Natural killer cell (primary cell): ENCODE measurements around the gene TCL1A. TPM values are rescaled to one million over a fixed set of nuclear protein-coding genes. Genes with fewer than 3 reads are reported as not detected.

Source experiments
- ATAC-seq, 3 donors: fragments of 150-1000 bp in 2 of 3; fragments of 200-7000 bp in 1 of 3; cut with Tn5 transposase; 1 replicate in 1 of 3; 2 replicates in 2 of 3; pipeline ENCODE4 v1.10.0; 2021; ENCODE audit warnings: mild to moderate bottlenecking in 2 of 3, moderate library complexity in 2 of 3
- DNase-seq, 2 donors: peaks; one replicate each; pipeline versions ENCODE4 v3.0.0 to v3.0.0-alpha.2; 2013 to 2021; ENCODE audit warnings: mixed read lengths in 1 of 2
- H3K27ac ChIP-seq: one replicate; pipeline ENCODE4 v1.5.1; 2013; ENCODE audit warnings: mild to moderate bottlenecking, low read length
- H3K27me3 ChIP-seq: one replicate; pipeline ENCODE4 v1.6.1; 2013; ENCODE audit warnings: low read length; ENCODE audit not compliant: control insufficient read depth, insufficient read depth
- H3K36me3 ChIP-seq: one replicate; pipeline ENCODE4 v1.6.1; 2013; ENCODE audit warnings: low read length; ENCODE audit not compliant: control insufficient read depth, insufficient read depth
- H3K4me1 ChIP-seq: one replicate; pipeline ENCODE4 v1.6.1; 2013; ENCODE audit warnings: low read length; ENCODE audit not compliant: control insufficient read depth, insufficient read depth
- H3K4me3 ChIP-seq: one replicate; pipeline ENCODE4 v1.5.1; 2013; ENCODE audit warnings: low read length
- H3K9me3 ChIP-seq: one replicate; pipeline ENCODE4 v1.6.1; 2013; ENCODE audit warnings: low read length; ENCODE audit not compliant: control insufficient read depth, insufficient read depth
- H3K27ac Mint-ChIP-seq, 2 donors: one replicate each; pipeline ENCODE4 v1.8.0; 2022; ENCODE audit warnings: mild to moderate bottlenecking in 2 of 2, mixed read lengths in 2 of 2, moderate library complexity in 1 of 2
- H3K27me3 Mint-ChIP-seq, 2 donors: one replicate each; pipeline ENCODE4 v1.8.0; 2022; ENCODE audit warnings: low read depth in 2 of 2, mixed read lengths in 2 of 2
- H3K36me3 Mint-ChIP-seq: one replicate; pipeline ENCODE4 v1.8.0; 2022; ENCODE audit warnings: mixed read lengths
- H3K4me1 Mint-ChIP-seq, 2 donors: one replicate each; pipeline ENCODE4 v1.8.0; 2022; ENCODE audit warnings: mixed read lengths in 2 of 2
- H3K4me3 Mint-ChIP-seq: one replicate; pipeline ENCODE4 v1.8.0; 2022; ENCODE audit warnings: mild to moderate bottlenecking, moderate library complexity, mixed read lengths
- H3K9me3 Mint-ChIP-seq, 2 donors: one replicate each; pipeline ENCODE4 v1.8.0; 2022; ENCODE audit warnings: mixed read lengths in 2 of 2
- WGBS: methylation state at CpG from one replicate; pipeline ENCODE4 v1.1.7; 2013; ENCODE audit warnings: missing lambda C conversion rate; ENCODE audit not compliant: insufficient coverage; 5-methylcytosine and 5-hydroxymethylcytosine counted together
- intact Hi-C: fragments of 100-400 bp; cut with micrococcal nuclease; formaldehyde crosslinking; loops from one replicate; pipeline ENCODE4 v1.14.2; 2022
- total RNA-seq, 4 donors: library from RNA; stranded (reverse); fragments of 120-200 nt in 1 of 4; gene quantifications; one replicate each; pipeline versions ENCODE4 v1.2.3 to v1.2.4, GENCODE V29; 2013 to 2022
- TF ChIP-seq, protein P1 (sequence below): fragments of 200-600 bp; IDR thresholded peaks from one replicate; pipeline ENCODE4 v1.8.0; 2022; ENCODE audit warnings: antibody characterized with exemption

TCL1A gene
- total RNA-seq, 3 donors from 2014 or later (not counting 1 experiment from before 2014, with no cell fraction given) = 1.6 to 1.7 TPM; not detected in 1

GRCh38 chr14:95722525-95723190 is 8.7 kb upstream of the TCL1A start:
- peaks cover 15 to 37% of the 10 kb centered on the region in 2 donors for H3K27me3 Mint-ChIP-seq
- H3K9me3 Mint-ChIP-seq = peaks cover 0 to 3% of the 10 kb centered on the region in 2 donors
- intact Hi-C loops = no loop called here
- no peaks in the 10 kb centered on the region for H3K4me1 Mint-ChIP-seq
- no peaks in the 10 kb centered on the region for H3K4me1 ChIP-seq
- peaks cover 4% of the 10 kb centered on the region for H3K9me3 ChIP-seq
- 80% methylated on average over 1 of the region's 1 CpG for WGBS
- no peak overlapping the region for H3K4me3 ChIP-seq
- no peak overlapping the region for H3K27ac Mint-ChIP-seq
- no peak overlapping the region for H3K4me3 Mint-ChIP-seq
- TF ChIP-seq, protein P1, sequence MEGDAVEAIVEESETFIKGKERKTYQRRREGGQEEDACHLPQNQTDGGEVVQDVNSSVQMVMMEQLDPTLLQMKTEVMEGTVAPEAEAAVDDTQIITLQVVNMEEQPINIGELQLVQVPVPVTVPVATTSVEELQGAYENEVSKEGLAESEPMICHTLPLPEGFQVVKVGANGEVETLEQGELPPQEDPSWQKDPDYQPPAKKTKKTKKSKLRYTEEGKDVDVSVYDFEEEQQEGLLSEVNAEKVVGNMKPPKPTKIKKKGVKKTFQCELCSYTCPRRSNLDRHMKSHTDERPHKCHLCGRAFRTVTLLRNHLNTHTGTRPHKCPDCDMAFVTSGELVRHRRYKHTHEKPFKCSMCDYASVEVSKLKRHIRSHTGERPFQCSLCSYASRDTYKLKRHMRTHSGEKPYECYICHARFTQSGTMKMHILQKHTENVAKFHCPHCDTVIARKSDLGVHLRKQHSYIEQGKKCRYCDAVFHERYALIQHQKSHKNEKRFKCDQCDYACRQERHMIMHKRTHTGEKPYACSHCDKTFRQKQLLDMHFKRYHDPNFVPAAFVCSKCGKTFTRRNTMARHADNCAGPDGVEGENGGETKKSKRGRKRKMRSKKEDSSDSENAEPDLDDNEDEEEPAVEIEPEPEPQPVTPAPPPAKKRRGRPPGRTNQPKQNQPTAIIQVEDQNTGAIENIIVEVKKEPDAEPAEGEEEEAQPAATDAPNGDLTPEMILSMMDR = no peak
- H3K27me3 ChIP-seq = peaks cover 4% of the 10 kb centered on the region
- H3K36me3 ChIP-seq = no peaks in the 10 kb centered on the region
- DNase-seq (no peak), ATAC-seq (no peak)
- no peak overlapping the region for H3K27ac ChIP-seq
- no peaks in the 10 kb centered on the region for H3K36me3 Mint-ChIP-seq

- DNase-seq (no peak), ATAC-seq (no peak)
- Mint-ChIP-seq H3K4me1 (no peaks in the 10 kb centered on the region), H3K9me3 (no peaks in the 10 kb centered on the region), H3K36me3 (no peaks in the 10 kb centered on the region), H3K4me3 (no peak overlapping the region), H3K27me3 (peaks cover 11 to 35% of the 10 kb centered on the region in 2 donors), H3K27ac (no peak overlapping the region)
- TF ChIP-seq, protein P1 = no peak
- 83% methylated on average over 9 of the region's 9 CpGs for WGBS
- intact Hi-C loops = no loop called here
- Histone ChIP-seq H3K4me1 (no peaks in the 10 kb centered on the region), H3K4me3 (peak overlapping the region; percentile 27), H3K27me3 (peaks cover 2% of the 10 kb centered on the region), H3K27ac (no peak overlapping the region), H3K36me3 (no peaks in the 10 kb centered on the region), H3K9me3 (no peaks in the 10 kb centered on the region)
Observed at GRCh38 chr14:95712398-95712797, 1.5 kb downstream of the TCL1A start.

GRCh38 chr14:95711476-95712176 is 2.3 kb downstream of the TCL1A start:
- TF ChIP-seq, protein P1 = no peak
- H3K4me3 ChIP-seq = peak overlapping the region; percentile 27
- no peaks in the 10 kb centered on the region for H3K9me3 ChIP-seq
- no peaks in the 10 kb centered on the region for H3K4me1 ChIP-seq
- 71% methylated on average over 6 of the region's 9 CpGs for WGBS
- no peak for DNase-seq
- intact Hi-C loops = no loop called here
- no peak overlapping the region for H3K4me3 Mint-ChIP-seq
- peaks cover 13 to 39% of the 10 kb centered on the region in 2 donors for H3K27me3 Mint-ChIP-seq
- peaks cover 2% of the 10 kb centered on the region for H3K27me3 ChIP-seq
- H3K4me1 Mint-ChIP-seq = no peaks in the 10 kb centered on the region
- no peaks in the 10 kb centered on the region for H3K9me3 Mint-ChIP-seq
- H3K36me3 Mint-ChIP-seq = no peaks in the 10 kb centered on the region
- no peak for ATAC-seq
- H3K27ac Mint-ChIP-seq = no peak overlapping the region
- H3K36me3 ChIP-seq = no peaks in the 10 kb centered on the region
- H3K27ac ChIP-seq = peak overlapping the region; percentile 35
